ENCODE results near the gene SIGLEC10.
"Not testable (repeated sequence)": the region's sequence is repeated elsewhere in the genome, so short reads cannot be mapped to it uniquely, and the experiment has no call there.

Gene SIGLEC10

GRCh38 chr19:51417107-51417809 lies at the start of gene SIGLEC10:
TSS of gene SIGLEC10 (minus strand) at chr19:51417642. CDS start at chr19:51417581, 61 bp downstream.
- DNase-seq, result peak in 12 of 56 donors; percentile 9 to 43 (median 17)

GRCh38 chr19:51466723-51467122 lies 49.3 kb upstream of the SIGLEC10 start:
- DNase-seq, result no peak

GRCh38 chr19:51463976-51464581 lies 46.6 kb upstream of the SIGLEC10 start:
- DNase-seq, result not testable (repeated sequence)

GRCh38 chr19:51462681-51463080 lies 45.2 kb upstream of the SIGLEC10 start:
- DNase-seq, result no peak

GRCh38 chr19:51462276-51462675 lies 44.8 kb upstream of the SIGLEC10 start:
- DNase-seq, result no peak

GRCh38 chr19:51461723-51462161 lies 44.3 kb upstream of the SIGLEC10 start:
- peak in 12 of 56 donors; percentile 15 to 53 (median 23) for DNase-seq

- DNase-seq, result no peak
Measured at GRCh38 chr19:51460164-51460992, 42.9 kb upstream of the SIGLEC10 start.

GRCh38 chr19:51458899-51459505 lies 41.6 kb upstream of the SIGLEC10 start:
- DNase-seq, result no peak

GRCh38 chr19:51458051-51458645 lies 40.7 kb upstream of the SIGLEC10 start, which contains the start of gene SIGLEC8:
TSS of gene SIGLEC8 (minus strand) at chr19:51458454. CDS start at chr19:51458387, 67 bp downstream.
- DNase-seq, result no peak

- DNase-seq, result no peak
Measured at GRCh38 chr19:51457351-51458013, 40.0 kb upstream of the SIGLEC10 start.

GRCh38 chr19:51456541-51457290 lies 39.3 kb upstream of the SIGLEC10 start:
- no peak for DNase-seq

- no peak for DNase-seq
Measured at GRCh38 chr19:51450730-51451307, 33.4 kb upstream of the SIGLEC10 start.

GRCh38 chr19:51448411-51449016 lies 31.1 kb upstream of the SIGLEC10 start:
- no peak for DNase-seq

- no peak for DNase-seq
Measured at GRCh38 chr19:51448011-51448410, 30.6 kb upstream of the SIGLEC10 start.

GRCh38 chr19:51447510-51447909 lies 30.1 kb upstream of the SIGLEC10 start:
- DNase-seq, result not testable (repeated sequence)

- no peak for DNase-seq
Measured at GRCh38 chr19:51441410-51442390, 24.3 kb upstream of the SIGLEC10 start.

GRCh38 chr19:51440846-51441409 lies 23.5 kb upstream of the SIGLEC10 start:
- no peak for DNase-seq
